LNCaP clone FGC (cell line): Measurements from ENCODE around the gene VSIR.

Source experiments
- DNase-seq: peaks from one replicate; pipeline ENCODE4 v3.0.0-alpha.2; 2011; ENCODE audit warnings: low read depth
- H3K4me3 ChIP-seq: 2 replicates; pipeline ENCODE4 v1.5.1; 2011; ENCODE audit warnings: mild to moderate bottlenecking, low read depth, low read length, control low read depth
- TF ChIP-seq, protein P1 (sequence below): IDR thresholded peaks from 2 replicates; pipeline ENCODE4 v1.5.1; 2012; ENCODE audit warnings: mild to moderate bottlenecking; ENCODE audit not compliant: control insufficient read depth, insufficient read depth; ENCODE audit errors: extremely low read depth

VSIR gene

DNA sequence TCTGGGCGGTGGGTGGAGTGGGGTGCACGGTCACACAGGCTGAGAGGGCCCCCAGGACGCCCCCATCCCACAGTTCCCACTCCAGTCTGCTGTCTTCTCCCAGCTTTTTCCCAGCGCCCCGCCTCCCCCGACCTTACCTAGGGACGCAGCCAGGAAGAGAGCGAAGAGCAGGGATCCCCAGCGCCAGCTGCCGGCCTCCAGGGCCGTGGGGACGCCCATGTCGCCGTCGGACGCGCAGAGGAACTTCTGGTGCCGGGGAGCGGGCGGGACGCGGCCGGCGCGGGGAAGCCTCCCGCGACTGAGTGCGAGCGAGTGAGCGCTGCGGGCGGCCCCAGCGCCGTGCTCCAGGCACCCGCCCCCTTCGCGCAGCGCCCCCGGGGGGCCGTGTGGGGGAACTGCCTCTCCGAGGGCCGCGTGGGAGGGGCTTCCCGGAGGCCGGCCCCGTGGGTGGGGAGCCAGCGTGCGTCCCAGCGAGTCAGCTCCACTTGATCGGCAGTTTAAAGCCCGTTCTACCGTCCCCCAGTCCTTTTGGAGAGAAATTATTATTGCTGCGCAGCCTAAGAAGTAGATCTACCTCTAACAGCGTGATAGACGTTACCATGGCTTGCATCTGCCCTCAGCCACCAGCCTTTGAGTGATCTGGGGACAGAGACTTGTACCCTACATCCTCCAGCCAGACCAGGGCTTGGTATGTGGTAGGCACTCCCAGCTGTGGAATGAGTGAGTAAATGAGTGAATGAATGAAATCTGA is at the start of gene VSIR:
VSIR (minus strand) TSS at position 300 of the 751 bp plus-strand sequence; CDS start at position 219, 81 bp downstream.
- peak; percentile 4 for DNase-seq
- H3K4me3 ChIP-seq: peak within 1 kb of the TSS; percentile 40
- TF ChIP-seq, protein P1, sequence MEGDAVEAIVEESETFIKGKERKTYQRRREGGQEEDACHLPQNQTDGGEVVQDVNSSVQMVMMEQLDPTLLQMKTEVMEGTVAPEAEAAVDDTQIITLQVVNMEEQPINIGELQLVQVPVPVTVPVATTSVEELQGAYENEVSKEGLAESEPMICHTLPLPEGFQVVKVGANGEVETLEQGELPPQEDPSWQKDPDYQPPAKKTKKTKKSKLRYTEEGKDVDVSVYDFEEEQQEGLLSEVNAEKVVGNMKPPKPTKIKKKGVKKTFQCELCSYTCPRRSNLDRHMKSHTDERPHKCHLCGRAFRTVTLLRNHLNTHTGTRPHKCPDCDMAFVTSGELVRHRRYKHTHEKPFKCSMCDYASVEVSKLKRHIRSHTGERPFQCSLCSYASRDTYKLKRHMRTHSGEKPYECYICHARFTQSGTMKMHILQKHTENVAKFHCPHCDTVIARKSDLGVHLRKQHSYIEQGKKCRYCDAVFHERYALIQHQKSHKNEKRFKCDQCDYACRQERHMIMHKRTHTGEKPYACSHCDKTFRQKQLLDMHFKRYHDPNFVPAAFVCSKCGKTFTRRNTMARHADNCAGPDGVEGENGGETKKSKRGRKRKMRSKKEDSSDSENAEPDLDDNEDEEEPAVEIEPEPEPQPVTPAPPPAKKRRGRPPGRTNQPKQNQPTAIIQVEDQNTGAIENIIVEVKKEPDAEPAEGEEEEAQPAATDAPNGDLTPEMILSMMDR: peak; percentile 52

DNA sequence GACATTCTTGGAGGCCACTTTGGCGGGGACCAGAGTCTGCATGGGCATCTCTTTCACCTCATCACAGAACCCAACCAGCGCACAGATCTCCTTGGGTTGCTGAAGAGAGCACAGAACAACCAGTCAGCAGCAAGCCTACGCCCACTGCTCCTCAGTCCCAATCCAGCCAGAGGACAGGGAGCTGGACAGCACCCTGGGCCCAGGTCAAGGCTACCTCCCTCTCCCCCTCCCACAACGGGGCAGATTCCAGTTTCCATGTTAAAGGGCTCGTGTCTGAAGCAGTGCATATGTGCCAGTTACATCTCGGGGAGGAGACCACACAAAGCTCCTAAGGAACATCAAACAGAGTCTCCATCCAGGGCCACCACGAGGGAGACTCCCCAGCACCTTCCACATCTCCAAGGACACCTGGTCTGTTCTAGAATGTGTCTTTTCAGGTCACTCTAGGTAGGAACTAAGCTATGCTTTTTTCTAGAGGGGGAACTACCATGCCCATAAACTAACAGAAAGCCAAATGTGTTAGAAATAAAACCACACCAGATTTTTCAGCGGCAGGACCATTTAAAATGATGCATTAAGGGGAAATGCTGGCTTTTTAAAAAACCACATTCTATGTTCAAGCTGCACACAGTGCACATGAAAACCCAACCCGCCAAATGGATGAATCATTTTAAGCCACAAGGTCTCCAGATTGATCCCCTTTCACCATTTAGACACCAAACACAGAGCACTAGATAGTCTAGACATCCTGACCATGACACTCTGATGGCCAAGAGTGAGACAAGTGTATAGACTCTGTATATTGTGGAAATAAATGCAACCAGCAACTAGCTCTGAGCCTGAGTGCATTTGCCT is 48.8 kb upstream of the VSIR start:
- DNase-seq: no peak
- TF ChIP-seq, protein P1: no peak
- no peak overlapping the region for H3K4me3 ChIP-seq

GRCh38 chr10:71820966-71821365 is 47.6 kb upstream of the VSIR start:
- TF ChIP-seq, protein P1: no peak
- no peak for DNase-seq
- H3K4me3 ChIP-seq: no peak overlapping the region

GRCh38 chr10:71819985-71820384 is 46.7 kb upstream of the VSIR start:
- TF ChIP-seq, protein P1: no peak
- H3K4me3 ChIP-seq: no peak overlapping the region
- no peak for DNase-seq

DNA sequence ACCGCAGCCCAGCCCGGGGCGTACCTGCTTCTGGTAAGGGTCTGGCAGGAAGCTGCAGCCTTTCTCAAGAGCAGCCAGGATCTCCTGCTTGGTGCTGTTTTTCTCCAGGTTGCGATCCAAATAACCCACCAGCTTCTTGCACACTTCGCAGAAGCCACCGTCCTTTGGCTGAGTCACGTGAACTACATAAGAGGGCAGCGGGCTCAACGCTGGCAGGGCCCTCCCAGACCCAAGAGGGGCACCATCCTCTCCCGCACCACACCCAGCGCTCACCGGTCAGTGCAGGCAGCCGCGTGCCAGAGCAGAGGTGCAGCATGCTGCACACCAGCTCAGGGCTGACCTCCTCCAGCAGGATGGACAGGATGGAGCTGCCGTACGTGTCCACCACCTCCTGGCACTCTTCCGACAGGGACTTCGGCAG is 46.1 kb upstream of the VSIR start:
- no peak overlapping the region for H3K4me3 ChIP-seq
- DNase-seq: no peak
- TF ChIP-seq, protein P1: no peak

- no peak overlapping the region for H3K4me3 ChIP-seq
- TF ChIP-seq, protein P1: no peak
- DNase-seq: no peak
Observed at GRCh38 chr10:71818674-71819260, 45.4 kb upstream of the VSIR start.
